Spleen (tissue), 11 donors: ENCODE measurements around the gene ERC2. TPM values are rescaled to one million over a fixed set of nuclear protein-coding genes. Genes with fewer than 3 reads are reported as not detected.

Experiments used
- DNase-seq: peaks from one replicate; pipeline ENCODE4 v3.0.0-alpha.2; 2020
- H3K27ac ChIP-seq, 8 donors: fragments of 200-600 bp; sonication (generic) in 7 of 8; 1 replicate in 4 of 8; 2 replicates in 4 of 8; pipeline versions ENCODE4 v1.5.0 to v1.8.0; 2016 to 2021; ENCODE audit warnings: inconsistent platforms in 4 of 8, mild to moderate bottlenecking in 4 of 8, moderate library complexity in 1 of 8
- H3K27me3 ChIP-seq, 7 donors: fragments of 200-600 bp; sonication (generic) in 6 of 7; replicated peaks in 1 of 7; 1 replicate in 4 of 7; 2 replicates in 3 of 7; pipeline versions ENCODE4 v1.5.0 to v1.8.0; 2016 to 2021; ENCODE audit warnings: inconsistent platforms in 3 of 7, mild to moderate bottlenecking in 1 of 7
- H3K36me3 ChIP-seq, 6 donors: fragments of 200-600 bp; sonication (generic) in 5 of 6; 1 replicate in 4 of 6; 2 replicates in 2 of 6; pipeline versions ENCODE4 v1.5.0 to v1.8.0; 2016 to 2021; ENCODE audit warnings: inconsistent platforms in 2 of 6
- H3K4me1 ChIP-seq, 6 donors: fragments of 200-600 bp; sonication (generic) in 5 of 6; 1 replicate in 3 of 6; 2 replicates in 3 of 6; pipeline versions ENCODE4 v1.5.0 to v1.8.0; 2016 to 2021; ENCODE audit warnings: inconsistent platforms in 3 of 6
- H3K4me3 ChIP-seq, 8 donors: fragments of 200-600 bp; sonication (generic) in 7 of 8; 1 replicate in 4 of 8; 2 replicates in 4 of 8; pipeline versions ENCODE4 v1.5.0 to v1.8.0; 2016 to 2021; ENCODE audit warnings: inconsistent platforms in 4 of 8, mild to moderate bottlenecking in 4 of 8, moderate library complexity in 2 of 8
- H3K9me3 ChIP-seq, 8 donors: fragments of 200-600 bp; sonication (generic) in 7 of 8; 1 replicate in 4 of 8; 2 replicates in 4 of 8; pipeline versions ENCODE4 v1.5.0 to v1.8.0; 2016 to 2021; ENCODE audit warnings: inconsistent platforms in 4 of 8
- POLR2A ChIP-seq, 3 donors: fragments of 450-650 bp; IDR thresholded peaks; one replicate each; pipeline ENCODE4 v1.5.1; 2017; ENCODE audit warnings: antibody characterized with exemption in 3 of 3, mild to moderate bottlenecking in 1 of 3
- POLR2AphosphoS5 ChIP-seq, 3 donors: sonication (generic); formaldehyde crosslinking; IDR thresholded peaks; one replicate each; pipeline ENCODE4 v1.5.1; 2017; ENCODE audit warnings: antibody characterized with exemption in 3 of 3
- WGBS, 5 donors: extraction: QIAGEN DNeasy Blood & Tissue Kit in 3 of 5; methylation state at CpG; one replicate each; pipeline versions ENCODE4 v1.1.5 to v1.1.7; 2013 to 2018; 5-methylcytosine and 5-hydroxymethylcytosine counted together
- intact Hi-C: fragments of 100-400 bp; cut with DNase I; formaldehyde crosslinking; loops from one replicate; pipeline ENCODE4 v1.15.0; 2023; ENCODE audit warnings: low total_unique reads
- polyA plus RNA-seq, 3 donors: library from polyadenylated mRNA; stranded (reverse); fragments of 200-250 nt; gene quantifications; one replicate each; pipeline ENCODE4 v1.2.1, GENCODE V29; 2013
- total RNA-seq, 7 donors: library from RNA; depleted of rRNA in 3 of 7; stranded (reverse); fragments of >200 nt in 3 of 7; fragmentation: NEBNext Ultra II Directional in 4 of 7; extraction: Animal tissue kit (Norgen Biotek cat#: 25700) in 4 of 7; gene quantifications; one replicate each; pipeline versions ENCODE4 v1.1.0 to v1.2.1, GENCODE V29; 2016 to 2021
- TF ChIP-seq, protein P1 (sequence below), 11 experiments: fragments of 200-600 bp in 7 of 11; fragments of 450-650 bp in 4 of 11; sonication (generic) in 4 of 11; IDR thresholded peaks in 8 of 11; conservative IDR thresholded peaks in 3 of 11; 1 replicate in 7 of 11; 2 replicates in 4 of 11; pipeline versions ENCODE4 v1.4.0 to v1.8.0; 2016 to 2021; ENCODE audit warnings: antibody characterized with exemption in 11 of 11, inconsistent platforms in 4 of 11, mild to moderate bottlenecking in 1 of 11
- donor health status: healthy with polysubstance abuse.
- donor health status: DM: no; HTN: no; CAD: no; lungs with moderate emphysema.
- donor health status: DM: no; HTN: no; CAD: no.
- donor health status: Bipolar disorder and iron deficiency.
- donor health status: healthy.
- donor health status: DM: no; HTN: no; CAD: no.
- donor health status: DM: yes; HTN: yes; CAD: no.

ERC2 gene
- total and polyA plus RNA-seq, 10 donors = 0.04 to 4.9 (median 0.39) TPM

- 78 to 88% (median 81%) methylated on average over 2 of the region's 2 CpGs for WGBS, 5 donors
- intact Hi-C loops = no loop called here
- Histone ChIP-seq H3K27ac (no peak overlapping the region), H3K4me3 (no peak overlapping the region), H3K4me1 (no peaks in the 10 kb centered on the region), H3K9me3 (no peaks in the 10 kb centered on the region), H3K27me3 (peaks cover 0 to 60% (median 0%) of the 10 kb centered on the region in 7 donors), H3K36me3 (no peaks in the 10 kb centered on the region)
- TF ChIP-seq, protein P1, sequence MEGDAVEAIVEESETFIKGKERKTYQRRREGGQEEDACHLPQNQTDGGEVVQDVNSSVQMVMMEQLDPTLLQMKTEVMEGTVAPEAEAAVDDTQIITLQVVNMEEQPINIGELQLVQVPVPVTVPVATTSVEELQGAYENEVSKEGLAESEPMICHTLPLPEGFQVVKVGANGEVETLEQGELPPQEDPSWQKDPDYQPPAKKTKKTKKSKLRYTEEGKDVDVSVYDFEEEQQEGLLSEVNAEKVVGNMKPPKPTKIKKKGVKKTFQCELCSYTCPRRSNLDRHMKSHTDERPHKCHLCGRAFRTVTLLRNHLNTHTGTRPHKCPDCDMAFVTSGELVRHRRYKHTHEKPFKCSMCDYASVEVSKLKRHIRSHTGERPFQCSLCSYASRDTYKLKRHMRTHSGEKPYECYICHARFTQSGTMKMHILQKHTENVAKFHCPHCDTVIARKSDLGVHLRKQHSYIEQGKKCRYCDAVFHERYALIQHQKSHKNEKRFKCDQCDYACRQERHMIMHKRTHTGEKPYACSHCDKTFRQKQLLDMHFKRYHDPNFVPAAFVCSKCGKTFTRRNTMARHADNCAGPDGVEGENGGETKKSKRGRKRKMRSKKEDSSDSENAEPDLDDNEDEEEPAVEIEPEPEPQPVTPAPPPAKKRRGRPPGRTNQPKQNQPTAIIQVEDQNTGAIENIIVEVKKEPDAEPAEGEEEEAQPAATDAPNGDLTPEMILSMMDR (IDR thresholded peaks at IDR 0.05 in 8 of 11, conservative IDR thresholded peaks at IDR 0.05 in 3 of 11) = no peak
- TF ChIP-seq POLR2AphosphoS5 (IDR thresholded peaks at IDR 0.05) = no peak
- no peak for TF ChIP-seq POLR2A (IDR thresholded peaks at IDR 0.05)
- DNase-seq = no peak
These were observed 23.3 kb upstream of the ERC2 start for GRCh38 chr3:56491566-56491965.

GRCh38 chr3:56488812-56489600, 20.7 kb upstream of the ERC2 start:
- Histone ChIP-seq H3K27me3 (peaks cover 0 to 51% (median 0%) of the 10 kb centered on the region in 7 donors), H3K27ac (no peak overlapping the region), H3K4me3 (no peak overlapping the region), H3K4me1 (no peaks in the 10 kb centered on the region), H3K9me3 (no peaks in the 10 kb centered on the region), H3K36me3 (no peaks in the 10 kb centered on the region)
- intact Hi-C loops = no loop called here
- WGBS, 5 donors = 66 to 75% (median 71%) methylated on average over 8 of the region's 8 CpGs
- TF ChIP-seq POLR2AphosphoS5 (IDR thresholded peaks at IDR 0.05) (no peak), POLR2A (IDR thresholded peaks at IDR 0.05) (no peak)
- TF ChIP-seq, protein P1 (IDR thresholded peaks at IDR 0.05 in 8 of 11, conservative IDR thresholded peaks at IDR 0.05 in 3 of 11) = no peak
- DNase-seq = no peak

GRCh38 chr3:56484525-56485032, 16.3 kb upstream of the ERC2 start:
- no peak overlapping the region for H3K4me3 ChIP-seq
- whole genome bisulfite sequencing, 5 donors = 49 to 54% (median 51%) methylated on average over 2 of the region's 2 CpGs
- no peaks in the 10 kb centered on the region for H3K36me3 ChIP-seq
- H3K27me3 ChIP-seq = peaks cover 0 to 39% (median 0%) of the 10 kb centered on the region in 7 donors
- no peaks in the 10 kb centered on the region for H3K9me3 ChIP-seq
- DNase-seq = no peak
- TF ChIP-seq POLR2A (IDR thresholded peaks at IDR 0.05) (no peak), POLR2AphosphoS5 (IDR thresholded peaks at IDR 0.05) (no peak)
- TF ChIP-seq, protein P1 (IDR thresholded peaks at IDR 0.05 in 8 of 11, conservative IDR thresholded peaks at IDR 0.05 in 3 of 11) = no peak
- H3K4me1 ChIP-seq = no peaks in the 10 kb centered on the region
- intact Hi-C loops = no loop called here
- H3K27ac ChIP-seq = no peak overlapping the region

DNA sequence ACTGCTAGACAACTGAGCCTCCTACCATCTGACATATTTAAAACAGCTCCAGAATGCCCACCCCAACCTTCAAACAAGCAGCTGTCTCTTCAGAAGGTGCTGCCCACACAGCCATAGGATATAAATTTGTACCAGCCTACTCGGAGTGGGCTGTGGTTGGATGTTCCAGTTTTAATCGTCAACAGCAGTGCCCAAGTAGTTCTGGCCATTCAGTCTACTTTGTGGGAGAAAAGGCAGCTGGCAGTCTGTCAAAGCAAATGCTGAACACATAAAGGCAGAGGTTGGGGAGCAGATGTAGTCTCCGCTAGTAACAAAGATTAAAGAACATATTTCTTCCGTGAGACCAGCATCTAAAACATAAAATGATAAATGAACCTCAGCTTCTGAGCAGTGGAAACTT, 15.9 kb upstream of the ERC2 start:
- Histone ChIP-seq H3K36me3 (no peaks in the 10 kb centered on the region), H3K27me3 (peaks cover 0 to 39% (median 0%) of the 10 kb centered on the region in 7 donors), H3K27ac (no peak overlapping the region), H3K4me3 (no peak overlapping the region), H3K9me3 (no peaks in the 10 kb centered on the region), H3K4me1 (no peaks in the 10 kb centered on the region)
- intact Hi-C loops = no loop called here
- TF ChIP-seq, protein P1 (IDR thresholded peaks at IDR 0.05 in 8 of 11, conservative IDR thresholded peaks at IDR 0.05 in 3 of 11) = no peak
- TF ChIP-seq POLR2AphosphoS5 (IDR thresholded peaks at IDR 0.05) (no peak), POLR2A (IDR thresholded peaks at IDR 0.05) (no peak)
- WGBS, 5 donors = 42 to 79% (median 68%) methylated on average over 4 of the region's 4 CpGs
- no peak for DNase-seq
